Ovary (tissue), 9 donors: ENCODE measurements around the gene CERK. TPM values are rescaled to one million over a fixed set of nuclear protein-coding genes. Genes with fewer than 3 reads are reported as not detected.
A peak's percentile ranks its signal among the peaks of the same experiment; 100 is the strongest.
"Not testable (repeated sequence)": the region's sequence is repeated elsewhere in the genome, so short reads cannot be mapped to it uniquely, and the experiment has no call there.

ENCODE experiments used
- DNase-seq, 5 donors: peaks; one replicate each; pipeline ENCODE4 v3.0.0-alpha.2; 2019 to 2020
- H3K27ac ChIP-seq, 2 donors: fragments of 200-600 bp; one replicate each; pipeline versions ENCODE4 v1.5.1 to v1.8.0; 2019 to 2022
- H3K27me3 ChIP-seq: fragments of 200-600 bp; one replicate; pipeline ENCODE4 v1.8.0; 2022
- H3K36me3 ChIP-seq: fragments of 200-600 bp; sonication (generic); one replicate; pipeline ENCODE4 v1.5.1; 2019
- H3K4me1 ChIP-seq: one replicate; pipeline ENCODE4 v1.8.1; 2013; ENCODE audit warnings: mild to moderate bottlenecking, moderate library complexity; ENCODE audit not compliant: insufficient read depth
- H3K4me3 ChIP-seq: fragments of 200-600 bp; sonication (generic); one replicate; pipeline ENCODE4 v1.5.1; 2017
- H3K9me3 ChIP-seq, 2 donors: fragments of 200-600 bp in 1 of 2; sonication (generic) in 1 of 2; one replicate each; pipeline versions ENCODE4 v1.5.1 to v1.8.1; 2013 to 2019; ENCODE audit warnings: mild to moderate bottlenecking in 1 of 2, moderate library complexity in 1 of 2
- CTCF ChIP-seq, 3 donors: fragments of 450-650 bp in 2 of 3; fragments of 200-600 bp in 1 of 3; IDR thresholded peaks; one replicate each; pipeline versions ENCODE4 v1.5.1 to v1.8.0; 2016 to 2022; ENCODE audit warnings: antibody characterized with exemption in 3 of 3, mild to moderate bottlenecking in 1 of 3
- EP300 ChIP-seq: sonication (generic); formaldehyde crosslinking; IDR thresholded peaks from one replicate; pipeline ENCODE4 v1.6.1; 2017; ENCODE audit warnings: antibody characterized with exemption
- POLR2A ChIP-seq: fragments of 450-650 bp; IDR thresholded peaks from one replicate; pipeline ENCODE4 v1.6.1; 2017; ENCODE audit warnings: antibody characterized with exemption, mild to moderate bottlenecking, moderate library complexity
- whole genome bisulfite sequencing, 3 donors: extraction: QIAGEN DNeasy Blood & Tissue Kit in 1 of 3; methylation state at CpG; one replicate each; pipeline versions ENCODE4 v1.1.5 to v1.1.7; 2013 to 2017; 5-methylcytosine and 5-hydroxymethylcytosine counted together
- intact Hi-C, 4 donors: fragments of 100-400 bp; cut with DNase I; formaldehyde crosslinking; loops; one replicate each; pipeline versions ENCODE4 v1.11.0 to v1.15.1; 2022 to 2023
- polyA plus RNA-seq, 2 donors: library from polyadenylated mRNA; stranded (reverse); fragments of 200-250 nt in 1 of 2; fragments of 350-450 nt in 1 of 2; fragmentation: Illumina TruSeq in 1 of 2; extraction: RNeasy Lipid Tissue Mini Kit (QIAGEN cat#74804) in 1 of 2; gene quantifications; one replicate each; pipeline ENCODE4 v1.2.3, GENCODE V29; 2013 to 2014
- total RNA-seq, 7 donors: library from RNA; depleted of rRNA in 2 of 7; stranded (reverse); fragments of >200 nt in 2 of 7; fragmentation: NEBNext Ultra II Directional in 3 of 7; extraction: Animal tissue kit (Norgen Biotek cat#: 25700) in 3 of 7; gene quantifications; one replicate each; pipeline versions ENCODE4 v1.1.0 to v1.2.4, GENCODE V29; 2016 to 2023
- donor health status: DM: no; HTN: no; CAD: no; lungs with moderate emphysema.
- donor health status: DM: no; HTN: no; CAD: no.
- donor health status: Bipolar disorder and iron deficiency.
- donor health status: DM: yes; HTN: yes; CAD: no.
- donor health status: DM: no; HTN: no; CAD: no.
- donor health status: DM: yes; HTN: yes; CAD: no.

Gene CERK
- total and polyA plus RNA-seq, 9 donors: 27.1 to 71.1 (median 46.8) TPM

GRCh38 chr22:46734830-46735453, 3.1 kb downstream of the CERK start:
- intact Hi-C loops: no loop called here
- Histone ChIP-seq H3K4me1 (peaks cover 29% of the 10 kb centered on the region), H3K27ac (no peak overlapping the region), H3K9me3 (no peaks in the 10 kb centered on the region), H3K4me3 (no peak overlapping the region), H3K27me3 (no peaks in the 10 kb centered on the region), H3K36me3 (no peaks in the 10 kb centered on the region)
- TF ChIP-seq EP300 (no peak), CTCF (IDR thresholded peaks at IDR 0.05) (no peak), POLR2A (no peak)
- no peak for DNase-seq
- 46 to 57% (median 51%) methylated on average over 12 of the region's 12 CpGs for WGBS, 3 donors

GRCh38 chr22:46734213-46734722, 3.8 kb downstream of the CERK start:
- intact Hi-C loops, H3K9me3 ChIP-seq, H3K27me3 ChIP-seq, H3K36me3 ChIP-seq, DNase-seq, H3K27ac ChIP-seq, H3K4me3 ChIP-seq: not testable (repeated sequence)
- 16% methylated on average over 12 of the region's 12 CpGs for WGBS, 3 donors
- peaks cover 29% of the 10 kb centered on the region for H3K4me1 ChIP-seq

DNA sequence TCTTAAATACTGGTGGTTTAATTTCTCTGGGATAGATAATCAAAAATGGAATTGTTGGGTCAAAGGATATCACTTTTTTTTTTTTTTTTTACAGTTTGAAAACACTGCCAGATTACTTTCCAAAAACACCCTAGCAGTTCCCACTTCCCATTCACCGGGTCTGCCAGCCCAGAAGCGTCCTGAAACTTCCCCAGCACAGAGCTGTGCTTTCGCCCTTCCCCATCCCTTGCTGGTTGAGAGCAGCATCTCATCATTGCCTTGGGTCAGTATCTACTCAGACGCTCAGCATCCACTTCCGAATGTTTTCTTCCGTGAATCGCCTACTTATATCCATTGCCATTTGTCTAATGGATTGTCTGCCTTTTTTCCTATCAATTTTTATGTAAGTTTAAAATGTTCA, 5.5 kb downstream of the CERK start:
- no peak overlapping the region for H3K27ac ChIP-seq
- 66 to 73% (median 72%) methylated on average over 7 of the region's 7 CpGs for WGBS, 3 donors
- no peaks in the 10 kb centered on the region for H3K9me3 ChIP-seq
- intact Hi-C loops: no loop called here
- no peak overlapping the region for H3K4me3 ChIP-seq
- H3K27me3 ChIP-seq: no peaks in the 10 kb centered on the region
- DNase-seq: no peak
- H3K4me1 ChIP-seq: peaks cover 27% of the 10 kb centered on the region
- TF ChIP-seq EP300 (no peak), CTCF (IDR thresholded peaks at IDR 0.05) (no peak), POLR2A (no peak)
- no peaks in the 10 kb centered on the region for H3K36me3 ChIP-seq

GRCh38 chr22:46732041-46732379, 6.0 kb downstream of the CERK start:
- Histone ChIP-seq H3K36me3 (no peaks in the 10 kb centered on the region), H3K27me3 (no peaks in the 10 kb centered on the region), H3K4me3 (no peak overlapping the region), H3K9me3 (no peaks in the 10 kb centered on the region), H3K27ac (no peak overlapping the region), H3K4me1 (peaks cover 27% of the 10 kb centered on the region)
- DNase-seq: no peak
- 86 to 89% (median 88%) methylated on average over 14 of the region's 14 CpGs for WGBS, 3 donors
- intact Hi-C loops: no loop called here
- TF ChIP-seq POLR2A: no peak
- TF ChIP-seq EP300: no peak
- TF ChIP-seq CTCF (IDR thresholded peaks at IDR 0.05): no peak

- H3K4me3 ChIP-seq: no peak overlapping the region
- no peaks in the 10 kb centered on the region for H3K27me3 ChIP-seq
- H3K4me1 ChIP-seq: peaks cover 24% of the 10 kb centered on the region
- no peaks in the 10 kb centered on the region for H3K36me3 ChIP-seq
- peak overlapping the region in 1 of 2 donors; percentile 19 for H3K27ac ChIP-seq
- TF ChIP-seq EP300 (no peak), POLR2A (no peak), CTCF (IDR thresholded peaks at IDR 0.05) (no peak)
- WGBS, 3 donors: 54 to 64% (median 60%) methylated on average over 21 to 22 of the region's 22 CpGs
- intact Hi-C loops: no loop called here
- DNase-seq: peak in 1 of 5 donors; percentile 59
- H3K9me3 ChIP-seq: no peaks in the 10 kb centered on the region
Measured at GRCh38 chr22:46731246-46732040, 6.6 kb downstream of the CERK start.
